ENCODE results near the gene NUCB2. TPM values are rescaled to one million over a fixed set of nuclear protein-coding genes. Genes with fewer than 3 reads are reported as not detected.

NUCB2 gene
- 29.9 and 30.1 TPM in 2 replicates for total RNA-seq (2013; cell fraction: nucleolus; rRNA removed)
- 16.0 and 30.6 TPM in 2 replicates for total RNA-seq (2014; rRNA removed)
- 46.8 and 47.2 TPM in 2 replicates for total RNA-seq (2014; rRNA removed; fragmentation: Illumina TruSeq; extraction: Trizol)
- 29.8 and 33.6 TPM in 2 replicates for total RNA-seq (2021)
- 30.0 TPM for polyA plus RNA-seq (2011; ENCODE audit: low read depth)
- polyA plus RNA-seq (2011; rRNA removed) = 59.5 and 79.1 TPM in 2 replicates
- 18.0 and 20.1 TPM in 2 replicates for polyA plus RNA-seq (2011; cell fraction: cytosol; rRNA removed)
- 14.1 and 15.3 TPM in 2 replicates for polyA plus RNA-seq (2011; cell fraction: nucleus; rRNA removed)
- 36.0 and 45.7 TPM in 2 replicates for polyA plus RNA-seq (2012)
- 44.5 and 59.8 TPM in 2 replicates for polyA plus RNA-seq (2014; fragmentation: Illumina TruSeq; extraction: Trizol)
- 10 to 100 TPM; 57.5 to 66.4 TPM for polyA plus RNA-seq (2014; fragmentation: Nextera tagmentation; extraction: Ambion mirVana)
- polyA plus RNA-seq (2014; rRNA removed) = 27.0 and 27.9 TPM in 2 replicates
- polyA plus RNA-seq (2016; fragmentation: Nextera tagmentation; extraction: Ambion mirVana) = 10 to 100 TPM; 73.6 to 74.1 TPM
- polyA minus RNA-seq (2011; rRNA and poly(A)+ RNA removed) = 31.2 and 57.3 TPM in 2 replicates
- 14.3 and 15.4 TPM in 2 replicates for polyA minus RNA-seq (2011; cell fraction: cytosol; rRNA and poly(A)+ RNA removed)
- polyA minus RNA-seq (2011; cell fraction: nucleus; rRNA and poly(A)+ RNA removed) = 9.2 and 13.5 TPM in 2 replicates
- percentile 47 among the genes with signal in this experiment for Bru-seq, nascent RNA
- percentile 45 among the genes with signal in this experiment for BruChase-seq, experiment 1, labeled RNA remaining after a 6-hour chase
- BruChase-seq, experiment 2, labeled RNA remaining after a 2-hour chase = percentile 43 among the genes with signal in this experiment
- long read RNA-seq, experiment 1, partial matches to known transcripts = 4 of 14 reads
- long read RNA-seq, experiment 1, other reads (novel, unspliced or antisense) = 6 of 14 reads
- long read RNA-seq, experiment 2, transcript NUCB2-208 (14 exons, 2,274 nt) = major isoform, 12 of 149 reads
- long read RNA-seq, experiment 2, partial matches to known transcripts = 76 of 149 reads
- long read RNA-seq, experiment 2, other reads (novel, unspliced or antisense) = 59 of 149 reads

DNA sequence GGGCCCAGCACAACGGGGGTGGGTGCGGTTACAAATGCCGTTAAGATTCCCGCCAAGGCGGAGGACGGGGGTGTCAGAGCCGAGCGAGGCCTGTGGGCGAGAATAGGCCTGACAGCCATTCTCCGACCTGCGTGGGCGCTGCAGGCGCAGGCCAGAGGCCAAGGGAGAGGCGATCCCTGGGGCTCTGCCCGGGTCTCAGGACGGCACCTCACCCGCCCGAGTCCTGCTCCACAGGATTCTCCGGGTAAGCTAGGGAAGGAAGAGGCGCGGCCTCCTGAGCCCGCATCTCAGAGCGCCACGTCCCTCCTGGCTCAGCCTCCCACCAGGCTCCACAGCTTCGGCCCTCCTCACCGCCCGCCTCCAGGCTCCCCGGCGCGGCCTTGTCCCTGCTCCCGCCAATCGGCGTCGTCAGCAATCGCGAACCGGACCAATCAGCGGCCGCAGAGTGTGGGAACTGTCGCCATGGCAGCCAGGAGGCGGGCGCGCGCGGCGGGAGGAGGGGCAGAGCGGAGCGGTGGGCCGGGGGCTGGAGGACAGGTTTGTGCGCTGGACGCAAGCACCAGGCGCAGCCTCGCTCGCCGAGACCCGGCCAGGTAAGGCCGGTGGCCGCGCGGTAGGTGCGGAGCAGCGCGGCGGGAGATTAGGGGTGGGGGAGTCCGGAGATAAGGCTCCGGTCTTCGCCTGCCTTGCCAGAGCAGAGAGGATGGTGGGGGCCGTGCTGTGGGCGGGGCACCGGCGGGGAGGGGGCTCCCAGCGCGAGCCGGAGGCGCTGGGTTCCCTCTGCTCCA is at the start of gene NUCB2:
Gene NUCB2 (plus strand): TSS at position 504 of the 788 bp plus-strand sequence. CDS start 18,585 bp downstream, outside the sequence.
- Histone ChIP-seq H3K4me2 (ENCODE audit: control insufficient read depth, insufficient read depth) (peak within 1 kb of the TSS; percentile 98), H2AFZ (ENCODE audit: control insufficient read depth, low read depth, low read length) (peak within 1 kb of the TSS; percentile 98), H3K27ac (ENCODE audit: control insufficient read depth, insufficient read depth) (peak within 1 kb of the TSS; percentile 93), H3K4me1 (ENCODE audit: control insufficient read depth, insufficient read depth, low read length) (peaks cover 9% of the 10 kb centered on the region), H4K20me1 (ENCODE audit: control insufficient read depth, insufficient read depth) (no peaks in the 10 kb centered on the region), H3K9ac (ENCODE audit: control insufficient read depth, insufficient read depth, low read length) (peak within 1 kb of the TSS; percentile 92), H3K36me3 (ENCODE audit: control insufficient read depth in 2 of 2, insufficient read depth in 2 of 2, low read length in 1 of 2) (no peaks in the 10 kb centered on the region), H3K4me3 (peak within 1 kb of the TSS; percentile 82), H3K27me3 (replicated peaks in 1 of 2; ENCODE audit: control insufficient read depth in 2 of 2, insufficient read depth in 2 of 2, low read length in 1 of 2) (peaks cover 0 to 2% of the 10 kb centered on the region in 2 experiments; a peak in 2 of 4 replicates), H3K79me2 (ENCODE audit: control insufficient read depth, insufficient read depth, low read length) (peaks cover 3% of the 10 kb centered on the region), H3K9me3 (replicated peaks; ENCODE audit: control insufficient read depth, insufficient read depth, low read length) (no peaks in the 10 kb centered on the region)
- in situ Hi-C loops (cut with MboI) (no loop called here), intact Hi-C loops (cut with micrococcal nuclease; ENCODE audit: unreplicated experiment) (no loop called here)
- ChIA-PET SMC1A (ENCODE audit: uncharacterized antibody, unreplicated experiment) (interaction anchor here (0.9 to 3.2 kb wide), 8 partner anchors 8 to 69 kb away, joined by 3 to 10 read pairs (median 4); partner anchors contain the start of gene PIK3C2A), RAD21 (ENCODE audit: unreplicated experiment) (interaction anchor here (0.9 to 1.9 kb wide), 4 partner anchors 9 to 69 kb away, joined by 3 to 9 read pairs (median 4); partner anchors contain the start of gene PIK3C2A), POLR2A (interaction anchor here (0.5 to 1.9 kb wide), 8 partner anchors 9 to 325 kb away, joined by 3 to 6 read pairs (median 4); partner anchors contain the start of gene PIK3C2A), CTCF (interaction anchor here (0.8 to 2.1 kb wide), 4 partner anchors 9 to 54 kb away, joined by 3 to 13 read pairs (median 5); no protein-coding TSS in a partner anchor)
- FAIRE-seq (peak; percentile 92), DNase-seq (ENCODE audit: low read depth, low spot score) (peak; percentile 66), ATAC-seq (peak; percentile 99)
- BruUV-seq (replicated peaks) = no TSS peak
- 1% methylated on average over 64 of the region's 75 CpGs for WGBS (ENCODE audit: insufficient coverage, insufficient replicate concordance, low lambda C conversion rate, missing lambda C conversion rate)
- TF ChIP-seq ATF7 (IDR thresholded peaks at IDR 0.05; ENCODE audit: low read depth) (peak; percentile 55), RCOR1 (conservative IDR thresholded peaks at IDR 0.05; ENCODE audit: low read depth, low read length) (no peak), EED (IDR thresholded peaks at IDR 0.05; ENCODE audit: low read depth) (peak; percentile 61; the same call in 1 of the 2 replicates), BCL3 (IDR thresholded peaks at IDR 0.05; ENCODE audit: borderline replicate concordance, insufficient read depth, low read depth, low read length, poor library complexity, severe bottlenecking) (no peak), BACH1 (IDR thresholded peaks at IDR 0.05; ENCODE audit: borderline replicate concordance) (peak; percentile 62), KAT2A (conservative IDR thresholded peaks at IDR 0.05; ENCODE audit: control insufficient read depth, low read depth, low read length) (no peak), ZZZ3 (IDR thresholded peaks at IDR 0.05; ENCODE audit: control insufficient read depth, insufficient read length, low read depth) (no peak), HCFC1 (IDR thresholded peaks at IDR 0.05; ENCODE audit: low read length) (no peak), ZNF24 (IDR thresholded peaks at IDR 0.05) (no peak), KLF5 (IDR thresholded peaks at IDR 0.05; ENCODE audit: partially characterized antibody) (peak; percentile 24), CHD2 (IDR thresholded peaks at IDR 0.05; ENCODE audit: borderline replicate concordance, low read depth, low read length) (peak; percentile 91), MYB (IDR thresholded peaks at IDR 0.05; ENCODE audit: borderline replicate concordance, low read depth, low read length) (peak; percentile 18; the same call in 1 of the 2 replicates), EGR1 (IDR thresholded peaks at IDR 0.05; ENCODE audit: borderline replicate concordance in 1 of 2, low read depth in 2 of 2, low read length in 2 of 2) (peak in 1 of 2 experiments; percentile 95; a peak in 2 of 3 replicates)
- TF ChIP-seq, protein P1, sequence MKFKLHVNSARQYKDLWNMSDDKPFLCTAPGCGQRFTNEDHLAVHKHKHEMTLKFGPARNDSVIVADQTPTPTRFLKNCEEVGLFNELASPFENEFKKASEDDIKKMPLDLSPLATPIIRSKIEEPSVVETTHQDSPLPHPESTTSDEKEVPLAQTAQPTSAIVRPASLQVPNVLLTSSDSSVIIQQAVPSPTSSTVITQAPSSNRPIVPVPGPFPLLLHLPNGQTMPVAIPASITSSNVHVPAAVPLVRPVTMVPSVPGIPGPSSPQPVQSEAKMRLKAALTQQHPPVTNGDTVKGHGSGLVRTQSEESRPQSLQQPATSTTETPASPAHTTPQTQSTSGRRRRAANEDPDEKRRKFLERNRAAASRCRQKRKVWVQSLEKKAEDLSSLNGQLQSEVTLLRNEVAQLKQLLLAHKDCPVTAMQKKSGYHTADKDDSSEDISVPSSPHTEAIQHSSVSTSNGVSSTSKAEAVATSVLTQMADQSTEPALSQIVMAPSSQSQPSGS (IDR thresholded peaks at IDR 0.05; ENCODE audit: low read length) = no peak

All from GM12878 (cell line).